ENCODE results near the gene TMEM147. TPM values are rescaled to one million over a fixed set of nuclear protein-coding genes. Genes with fewer than 3 reads are reported as not detected.
A peak's percentile ranks its signal among the peaks of the same experiment; 100 is the strongest.

The TMEM147 gene
- total RNA-seq, 1 experiment from 2014 or later = 126 TPM

DNA sequence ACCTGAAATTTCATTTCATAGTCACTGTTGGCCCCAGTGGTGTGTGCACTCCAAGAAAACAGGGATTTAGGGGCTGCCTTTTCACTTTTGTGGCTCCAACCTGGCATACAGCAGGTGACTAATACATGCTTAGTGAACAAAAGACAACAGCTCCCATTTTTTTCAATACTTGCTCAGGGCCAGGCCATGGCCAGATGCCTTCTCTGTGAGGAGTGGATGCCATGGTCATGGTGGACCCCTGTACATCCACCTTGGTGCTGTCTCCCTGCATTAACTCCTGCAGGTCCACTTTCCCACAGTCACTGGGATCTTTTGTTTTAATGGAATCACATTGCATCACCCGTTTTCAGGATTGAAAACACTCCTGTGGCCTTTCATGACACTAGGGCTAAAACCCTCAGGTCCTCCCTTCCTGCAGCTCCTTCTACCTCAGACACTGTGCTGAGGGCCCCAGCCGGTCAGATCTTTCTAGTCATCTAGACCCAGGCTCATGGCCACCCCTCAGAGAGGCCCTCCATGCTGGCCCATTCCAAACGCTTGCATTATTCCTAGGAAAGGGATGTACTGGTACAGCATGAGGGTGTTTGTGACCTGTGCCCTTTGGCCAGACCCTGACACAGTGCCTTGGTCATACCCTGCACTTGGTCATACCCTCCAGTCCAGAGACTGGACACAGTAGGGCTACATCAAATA, 1.2 kb upstream of the TMEM147 start:
- H3K27ac Mint-ChIP-seq (ENCODE audit: unreplicated experiment) = peak overlapping the region; percentile 91
- POLR2A ChIA-PET = interaction anchor here (0.6 to 1.1 kb wide), 2 partner anchors 34 to 670 kb away, joined by 3 to 4 read pairs; partner anchors contain the start of gene ZNF565
- intact Hi-C loops (cut with micrococcal nuclease; ENCODE audit: unreplicated experiment) = no loop called here
- H3K4me1 ChIP-seq = peaks cover 14% of the 10 kb centered on the region
- DNase-seq = no peak
- H3K9me3 ChIP-seq = no peaks in the 10 kb centered on the region
- H3K4me1 Mint-ChIP-seq (ENCODE audit: low read depth, unreplicated experiment) = peaks cover 21% of the 10 kb centered on the region
- H3K36me3 ChIP-seq (ENCODE audit: control insufficient read depth, insufficient read depth, low read length) = peaks cover 3% of the 10 kb centered on the region; the same call in 1 of the 2 replicates
- no peaks in the 10 kb centered on the region for H3K9me3 Mint-ChIP-seq (ENCODE audit: unreplicated experiment)
- H3K4me3 ChIP-seq (ENCODE audit: low read depth, low read length) = peak overlapping the region; percentile 90
- peaks cover 16% of the 10 kb centered on the region for H3K36me3 Mint-ChIP-seq (ENCODE audit: insufficient read depth, unreplicated experiment)
- peak overlapping the region; percentile 95 for H3K4me3 Mint-ChIP-seq (ENCODE audit: unreplicated experiment)
- no peaks in the 10 kb centered on the region for H3K27me3 Mint-ChIP-seq (ENCODE audit: insufficient read depth, unreplicated experiment)
- no peaks in the 10 kb centered on the region for H3K27me3 ChIP-seq (replicated peaks; ENCODE audit: control insufficient read depth, insufficient read depth, low read length)
- no TSS peak for BruUV-seq (replicated peaks)
- CTCF ChIA-PET = interaction anchor here (1.1 kb wide), 1 partner anchor 148 kb away, joined by 3 read pairs; no protein-coding TSS in a partner anchor
- TF ChIP-seq, protein P1, sequence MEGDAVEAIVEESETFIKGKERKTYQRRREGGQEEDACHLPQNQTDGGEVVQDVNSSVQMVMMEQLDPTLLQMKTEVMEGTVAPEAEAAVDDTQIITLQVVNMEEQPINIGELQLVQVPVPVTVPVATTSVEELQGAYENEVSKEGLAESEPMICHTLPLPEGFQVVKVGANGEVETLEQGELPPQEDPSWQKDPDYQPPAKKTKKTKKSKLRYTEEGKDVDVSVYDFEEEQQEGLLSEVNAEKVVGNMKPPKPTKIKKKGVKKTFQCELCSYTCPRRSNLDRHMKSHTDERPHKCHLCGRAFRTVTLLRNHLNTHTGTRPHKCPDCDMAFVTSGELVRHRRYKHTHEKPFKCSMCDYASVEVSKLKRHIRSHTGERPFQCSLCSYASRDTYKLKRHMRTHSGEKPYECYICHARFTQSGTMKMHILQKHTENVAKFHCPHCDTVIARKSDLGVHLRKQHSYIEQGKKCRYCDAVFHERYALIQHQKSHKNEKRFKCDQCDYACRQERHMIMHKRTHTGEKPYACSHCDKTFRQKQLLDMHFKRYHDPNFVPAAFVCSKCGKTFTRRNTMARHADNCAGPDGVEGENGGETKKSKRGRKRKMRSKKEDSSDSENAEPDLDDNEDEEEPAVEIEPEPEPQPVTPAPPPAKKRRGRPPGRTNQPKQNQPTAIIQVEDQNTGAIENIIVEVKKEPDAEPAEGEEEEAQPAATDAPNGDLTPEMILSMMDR (IDR thresholded peaks at IDR 0.05; ENCODE audit: insufficient read depth in 1 of 2, low read depth in 1 of 2, low read length in 1 of 2, severe bottlenecking in 1 of 2, unreplicated experiment in 1 of 2) = no peak

DNA sequence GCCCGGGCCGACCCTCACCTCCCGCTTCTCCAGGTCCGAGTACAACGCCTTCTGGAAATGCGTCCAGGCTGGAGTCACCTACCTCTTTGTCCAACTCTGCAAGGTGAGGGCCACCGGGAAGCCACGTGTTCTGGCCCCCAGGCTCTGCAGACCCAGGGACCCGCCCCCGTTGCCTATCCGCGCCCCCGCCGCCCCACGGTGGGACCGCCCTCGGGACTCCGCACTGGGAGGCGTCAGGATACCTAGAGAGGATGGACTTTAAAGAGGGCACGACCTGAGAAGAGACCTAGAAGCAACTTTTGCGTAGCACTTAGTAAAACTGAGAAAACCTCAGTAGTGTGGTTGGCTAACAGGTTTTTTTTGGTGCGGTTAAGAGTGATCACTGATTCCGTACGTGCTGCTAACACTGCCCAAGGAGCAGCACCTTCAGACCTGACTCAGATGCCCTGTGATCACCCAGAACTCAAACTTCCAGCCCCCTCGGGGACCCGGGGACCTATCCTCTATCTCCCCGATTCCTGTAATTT, 492 bp downstream of the TMEM147 start:
- Histone ChIP-seq H3K4me1 (peaks cover 14% of the 10 kb centered on the region), H3K4me3 (ENCODE audit: low read depth, low read length) (peak overlapping the region; percentile 90), H3K9me3 (no peaks in the 10 kb centered on the region), H3K36me3 (ENCODE audit: control insufficient read depth, insufficient read depth, low read length) (peaks cover 3% of the 10 kb centered on the region; the same call in 1 of the 2 replicates), H3K27me3 (replicated peaks; ENCODE audit: control insufficient read depth, insufficient read depth, low read length) (no peaks in the 10 kb centered on the region)
- peak overlapping the region; percentile 91 for H3K27ac Mint-ChIP-seq (ENCODE audit: unreplicated experiment)
- ChIA-PET POLR2A (no interaction called here), CTCF (interaction anchor here (0.5 to 1.6 kb wide), 2 partner anchors 36 to 98 kb away, joined by 3 read pairs; no protein-coding TSS in a partner anchor)
- no peaks in the 10 kb centered on the region for H3K9me3 Mint-ChIP-seq (ENCODE audit: unreplicated experiment)
- peak overlapping the region; percentile 95 for H3K4me3 Mint-ChIP-seq (ENCODE audit: unreplicated experiment)
- DNase-seq = peak; percentile 65 to 68
- H3K4me1 Mint-ChIP-seq (ENCODE audit: low read depth, unreplicated experiment) = peaks cover 24% of the 10 kb centered on the region
- TF ChIP-seq, protein P1 (IDR thresholded peaks at IDR 0.05; ENCODE audit: insufficient read depth in 1 of 2, low read depth in 1 of 2, low read length in 1 of 2, severe bottlenecking in 1 of 2, unreplicated experiment in 1 of 2) = no peak
- intact Hi-C loops (cut with micrococcal nuclease; ENCODE audit: unreplicated experiment) = loop anchor here (1.0 to 5.0 kb wide), 3 partner anchors 36 to 96 kb away; partner anchors contain the start of genes ETV2 and RBM42
- H3K27me3 Mint-ChIP-seq (ENCODE audit: insufficient read depth, unreplicated experiment) = no peaks in the 10 kb centered on the region
- BruUV-seq (replicated peaks) = no TSS peak
- H3K36me3 Mint-ChIP-seq (ENCODE audit: insufficient read depth, unreplicated experiment) = peaks cover 19% of the 10 kb centered on the region

DNA sequence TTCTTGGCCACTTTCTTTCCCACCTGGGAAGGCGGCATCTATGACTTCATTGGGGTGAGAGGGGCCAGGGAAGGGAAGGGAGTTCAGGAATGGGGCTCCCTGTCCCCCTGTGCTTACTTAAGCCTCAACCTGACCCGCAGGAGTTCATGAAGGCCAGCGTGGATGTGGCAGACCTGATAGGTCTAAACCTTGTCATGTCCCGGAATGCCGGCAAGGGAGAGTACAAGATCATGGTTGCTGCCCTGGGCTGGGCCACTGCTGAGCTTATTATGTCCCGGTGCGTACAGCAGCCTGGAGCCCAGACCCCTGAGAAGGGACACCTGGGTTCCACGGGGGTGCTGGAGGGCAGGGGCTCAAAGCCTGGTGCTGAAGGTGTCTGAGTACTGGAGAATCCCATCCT, 1.1 kb downstream of the TMEM147 start:
- Mint-ChIP-seq H3K27me3 (ENCODE audit: insufficient read depth, unreplicated experiment) (no peaks in the 10 kb centered on the region), H3K4me1 (ENCODE audit: low read depth, unreplicated experiment) (peaks cover 24% of the 10 kb centered on the region), H3K4me3 (ENCODE audit: unreplicated experiment) (peak overlapping the region; percentile 95), H3K9me3 (ENCODE audit: unreplicated experiment) (no peaks in the 10 kb centered on the region), H3K27ac (ENCODE audit: unreplicated experiment) (peak overlapping the region; percentile 91), H3K36me3 (ENCODE audit: insufficient read depth, unreplicated experiment) (peaks cover 19% of the 10 kb centered on the region)
- H3K4me1 ChIP-seq = peaks cover 14% of the 10 kb centered on the region
- H3K27me3 ChIP-seq (replicated peaks; ENCODE audit: control insufficient read depth, insufficient read depth, low read length) = no peaks in the 10 kb centered on the region
- no peak for DNase-seq
- TSS peak; percentile 64 for BruUV-seq (replicated peaks)
- peak overlapping the region; percentile 90 for H3K4me3 ChIP-seq (ENCODE audit: low read depth, low read length)
- peaks cover 3% of the 10 kb centered on the region; the same call in 1 of the 2 replicates for H3K36me3 ChIP-seq (ENCODE audit: control insufficient read depth, insufficient read depth, low read length)
- ChIA-PET POLR2A (no interaction called here), CTCF (interaction anchor here (0.5 to 1.6 kb wide), 2 partner anchors 36 to 97 kb away, joined by 3 read pairs; no protein-coding TSS in a partner anchor)
- intact Hi-C loops (cut with micrococcal nuclease; ENCODE audit: unreplicated experiment) = loop anchor here (5.0 kb wide), 2 partner anchors 81 to 96 kb away; partner anchors contain the start of genes ETV2 and RBM42
- no peaks in the 10 kb centered on the region for H3K9me3 ChIP-seq
- TF ChIP-seq, protein P1 (IDR thresholded peaks at IDR 0.05; ENCODE audit: insufficient read depth in 1 of 2, low read depth in 1 of 2, low read length in 1 of 2, severe bottlenecking in 1 of 2, unreplicated experiment in 1 of 2) = no peak

All from Caco-2 (cell line).